CD4-positive, alpha-beta T cell (primary cell): ENCODE measurements around the gene TENM4. TPM values are rescaled to one million over a fixed set of nuclear protein-coding genes. Genes with fewer than 3 reads are reported as not detected.

Experiments used
- ATAC-seq: fragments of 200-7000 bp; cut with Tn5 transposase; one replicate; pipeline ENCODE4 v1.10.0; 2022; ENCODE audit warnings: mild to moderate bottlenecking; ENCODE audit not compliant: poor library complexity
- CTCF ChIA-PET: fragments of 350-600 bp; sonication (Branson Sonifier 250); formaldehyde crosslinking; loops from one replicate; lab custom pipeline; 2021; ENCODE audit warnings: antibody characterized with exemption, inconsistent platforms; lab: Charles Lee
- POLR2A ChIA-PET: fragments of 350-600 bp; sonication (Branson Sonifier 250); formaldehyde crosslinking; loops from one replicate; lab custom pipeline; 2021; ENCODE audit warnings: antibody characterized with exemption, inconsistent platforms; lab: Charles Lee
- DNase-seq, 14 experiments: peaks; one replicate each; pipeline ENCODE4 v3.0.0-alpha.2; 2013 to 2020; ENCODE audit warnings: mixed read lengths in 2 of 14
- H3K27ac ChIP-seq, 2 donors: one replicate each; pipeline versions ENCODE4 v1.5.1 to v1.7.0; 2013; ENCODE audit warnings: low read length in 2 of 2, low read depth in 1 of 2, mild to moderate bottlenecking in 1 of 2
- H3K27me3 ChIP-seq, 2 experiments: 1 replicate in 1 of 2; 2 replicates in 1 of 2; pipeline versions ENCODE4 v1.6.1 to v1.7.0; 2013; ENCODE audit warnings: low read length in 2 of 2, control low read depth in 1 of 2, mild to moderate bottlenecking in 1 of 2, moderate library complexity in 1 of 2; ENCODE audit not compliant: insufficient read depth in 2 of 2, control insufficient read depth in 1 of 2
- H3K36me3 ChIP-seq: one replicate; pipeline ENCODE4 v1.6.1; 2013; ENCODE audit warnings: low read length, control low read depth; ENCODE audit not compliant: insufficient read depth
- H3K4me1 ChIP-seq: one replicate; pipeline ENCODE4 v1.6.1; 2013; ENCODE audit warnings: low read length, control low read depth; ENCODE audit not compliant: insufficient read depth
- H3K4me3 ChIP-seq: one replicate; pipeline ENCODE4 v1.5.1; 2013; ENCODE audit warnings: mild to moderate bottlenecking, low read length, moderate library complexity
- H3K9me3 ChIP-seq, 2 experiments: 1 replicate in 1 of 2; 2 replicates in 1 of 2; pipeline versions ENCODE4 v1.6.1 to v1.7.0; 2013; ENCODE audit warnings: low read length in 2 of 2, mild to moderate bottlenecking in 2 of 2, control low read depth in 1 of 2, moderate library complexity in 1 of 2; ENCODE audit not compliant: control insufficient read depth in 1 of 2, insufficient read depth in 1 of 2
- H3K27ac Mint-ChIP-seq: one replicate; pipeline ENCODE4 v1.8.0; 2020; ENCODE audit warnings: mixed read lengths
- H3K27me3 Mint-ChIP-seq: one replicate; pipeline ENCODE4 v1.8.0; 2021; ENCODE audit warnings: mixed read lengths
- H3K36me3 Mint-ChIP-seq: one replicate; pipeline ENCODE4 v1.8.0; 2021; ENCODE audit warnings: low read depth, mixed read lengths
- H3K4me1 Mint-ChIP-seq: one replicate; pipeline ENCODE4 v1.8.0; 2021; ENCODE audit warnings: low read depth, mixed read lengths
- H3K4me3 Mint-ChIP-seq: one replicate; pipeline ENCODE4 v1.8.0; 2020; ENCODE audit warnings: mild to moderate bottlenecking, mixed read lengths
- H3K9me3 Mint-ChIP-seq: one replicate; pipeline ENCODE4 v1.8.0; 2020; ENCODE audit warnings: mixed read lengths
- CTCF ChIP-seq: fragments of 200-600 bp; IDR thresholded peaks from one replicate; pipeline ENCODE4 v1.8.0; 2022; ENCODE audit warnings: antibody characterized with exemption, mild to moderate bottlenecking
- intact Hi-C, 2 experiments: fragments of 100-400 bp; cut with DNase I in 1 of 2; cut with micrococcal nuclease in 1 of 2; formaldehyde crosslinking; loops; one replicate each; pipeline versions ENCODE4 v1.15.1 to v1.9.0; 2023 to 2025; cut with DNase I, micrococcal nuclease
- total RNA-seq, 174 experiments: library from RNA in 2 of 174; stranded (reverse) in 2 of 174; gene quantifications; one replicate each; pipeline ENCODE4 v1.2.3 and lab custom pipeline; 2021 to 2026

TENM4 gene
- total RNA-seq, 2 experiments from 2014 or later, result 0.22 to 0.31 TPM

GRCh38 chr11:79371724-79372123 lies 69.1 kb downstream of the TENM4 start:
- CTCF ChIA-PET, result no interaction called here
- POLR2A ChIA-PET, result no interaction called here
- Histone ChIP-seq H3K9me3 (peaks cover 0 to 10% of the 10 kb centered on the region in 2 experiments), H3K4me1 (no peaks in the 10 kb centered on the region), H3K36me3 (no peaks in the 10 kb centered on the region), H3K27ac (no peak overlapping the region), H3K27me3 (no peaks in the 10 kb centered on the region), H3K4me3 (no peak overlapping the region)
- DNase-seq, result no peak
- Mint-ChIP-seq H3K36me3 (no peaks in the 10 kb centered on the region), H3K27me3 (peaks cover 18% of the 10 kb centered on the region), H3K4me1 (no peaks in the 10 kb centered on the region), H3K9me3 (peaks cover 3% of the 10 kb centered on the region), H3K27ac (no peak overlapping the region), H3K4me3 (no peak overlapping the region)
- ATAC-seq, result no peak
- intact Hi-C loops, result no loop called here
- TF ChIP-seq CTCF, result no peak

DNA sequence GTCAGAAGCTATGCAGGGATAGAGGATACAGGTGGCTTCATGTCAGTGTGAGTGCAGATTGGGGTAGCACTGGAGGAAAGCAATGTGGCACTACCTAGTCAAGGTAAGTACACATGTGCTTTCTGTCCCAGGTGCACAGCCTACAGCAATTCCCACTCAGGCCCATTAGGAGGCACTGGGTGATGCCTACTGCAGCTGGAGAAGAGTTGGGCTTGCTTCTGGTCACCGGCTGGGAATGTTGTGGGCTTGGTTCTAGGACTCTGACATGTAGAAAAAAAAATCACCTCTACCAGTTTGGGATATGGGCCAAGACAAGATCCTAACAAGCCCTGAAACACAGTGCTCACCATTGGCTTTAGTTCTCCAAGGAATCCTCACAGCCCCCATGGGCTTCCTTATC lies 69.7 kb downstream of the TENM4 start:
- no peak overlapping the region for H3K27ac ChIP-seq
- Mint-ChIP-seq H3K4me1 (no peaks in the 10 kb centered on the region), H3K36me3 (no peaks in the 10 kb centered on the region), H3K9me3 (peaks cover 3% of the 10 kb centered on the region), H3K4me3 (no peak overlapping the region), H3K27ac (no peak overlapping the region), H3K27me3 (peaks cover 18% of the 10 kb centered on the region)
- peaks cover 0 to 10% of the 10 kb centered on the region in 2 experiments for H3K9me3 ChIP-seq
- no peaks in the 10 kb centered on the region for H3K27me3 ChIP-seq
- H3K4me3 ChIP-seq, result no peak overlapping the region
- no peaks in the 10 kb centered on the region for H3K36me3 ChIP-seq
- no peak for DNase-seq
- TF ChIP-seq CTCF, result no peak
- ATAC-seq, result no peak
- intact Hi-C loops, result no loop called here
- ChIA-PET CTCF (no interaction called here), POLR2A (no interaction called here)
- H3K4me1 ChIP-seq, result no peaks in the 10 kb centered on the region

DNA sequence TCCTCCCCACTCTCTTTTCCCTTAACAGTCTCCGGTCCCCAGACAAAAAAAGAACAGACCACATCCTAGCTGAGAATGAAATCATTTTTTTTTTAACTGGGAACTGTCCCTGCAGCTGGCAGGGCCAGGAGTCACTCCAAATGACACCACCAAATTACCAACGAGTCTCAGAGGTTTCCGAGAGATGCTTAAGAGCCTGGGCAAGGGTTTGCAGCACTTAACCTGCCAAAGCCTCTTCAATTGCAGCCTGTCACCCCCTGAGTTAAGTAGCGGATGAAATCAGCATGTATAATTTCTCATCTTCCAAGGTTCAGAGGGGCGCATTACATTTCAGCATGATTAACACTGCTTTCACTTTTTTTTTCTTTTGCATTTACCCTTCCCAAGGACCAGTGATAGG lies 71.8 kb downstream of the TENM4 start:
- Histone ChIP-seq H3K27me3 (no peaks in the 10 kb centered on the region), H3K4me3 (no peak overlapping the region), H3K36me3 (no peaks in the 10 kb centered on the region), H3K27ac (no peak overlapping the region), H3K9me3 (peaks cover 0 to 10% of the 10 kb centered on the region in 2 experiments), H3K4me1 (no peaks in the 10 kb centered on the region)
- ChIA-PET POLR2A (no interaction called here), CTCF (no interaction called here)
- H3K4me3 Mint-ChIP-seq, result no peak overlapping the region
- peaks cover 18% of the 10 kb centered on the region for H3K27me3 Mint-ChIP-seq
- no peak overlapping the region for H3K27ac Mint-ChIP-seq
- H3K36me3 Mint-ChIP-seq, result no peaks in the 10 kb centered on the region
- intact Hi-C loops, result no loop called here
- ATAC-seq (no peak), DNase-seq (no peak)
- TF ChIP-seq CTCF, result no peak
- H3K4me1 Mint-ChIP-seq, result no peaks in the 10 kb centered on the region
- H3K9me3 Mint-ChIP-seq, result peaks cover 3% of the 10 kb centered on the region
